Spleen (tissue), 11 donors: ENCODE measurements around the gene KTN1. TPM values are rescaled to one million over a fixed set of nuclear protein-coding genes. Genes with fewer than 3 reads are reported as not detected.

Source experiments
- DNase-seq: peaks from one replicate; pipeline ENCODE4 v3.0.0-alpha.2; 2020
- H3K27ac ChIP-seq, 8 donors: fragments of 200-600 bp; sonication (generic) in 7 of 8; 1 replicate in 4 of 8; 2 replicates in 4 of 8; pipeline versions ENCODE4 v1.5.0 to v1.8.0; 2016 to 2021; ENCODE audit warnings: inconsistent platforms in 4 of 8, mild to moderate bottlenecking in 4 of 8, moderate library complexity in 1 of 8
- H3K27me3 ChIP-seq, 7 donors: fragments of 200-600 bp; sonication (generic) in 6 of 7; replicated peaks in 1 of 7; 1 replicate in 4 of 7; 2 replicates in 3 of 7; pipeline versions ENCODE4 v1.5.0 to v1.8.0; 2016 to 2021; ENCODE audit warnings: inconsistent platforms in 3 of 7, mild to moderate bottlenecking in 1 of 7
- H3K36me3 ChIP-seq, 6 donors: fragments of 200-600 bp; sonication (generic) in 5 of 6; 1 replicate in 4 of 6; 2 replicates in 2 of 6; pipeline versions ENCODE4 v1.5.0 to v1.8.0; 2016 to 2021; ENCODE audit warnings: inconsistent platforms in 2 of 6
- H3K4me1 ChIP-seq, 6 donors: fragments of 200-600 bp; sonication (generic) in 5 of 6; 1 replicate in 3 of 6; 2 replicates in 3 of 6; pipeline versions ENCODE4 v1.5.0 to v1.8.0; 2016 to 2021; ENCODE audit warnings: inconsistent platforms in 3 of 6
- H3K4me3 ChIP-seq, 8 donors: fragments of 200-600 bp; sonication (generic) in 7 of 8; 1 replicate in 4 of 8; 2 replicates in 4 of 8; pipeline versions ENCODE4 v1.5.0 to v1.8.0; 2016 to 2021; ENCODE audit warnings: inconsistent platforms in 4 of 8, mild to moderate bottlenecking in 4 of 8, moderate library complexity in 2 of 8
- H3K9me3 ChIP-seq, 8 donors: fragments of 200-600 bp; sonication (generic) in 7 of 8; 1 replicate in 4 of 8; 2 replicates in 4 of 8; pipeline versions ENCODE4 v1.5.0 to v1.8.0; 2016 to 2021; ENCODE audit warnings: inconsistent platforms in 4 of 8
- CTCF ChIP-seq, 11 experiments: fragments of 200-600 bp in 7 of 11; fragments of 450-650 bp in 4 of 11; sonication (generic) in 4 of 11; IDR thresholded peaks in 8 of 11; conservative IDR thresholded peaks in 3 of 11; 1 replicate in 7 of 11; 2 replicates in 4 of 11; pipeline versions ENCODE4 v1.4.0 to v1.8.0; 2016 to 2021; ENCODE audit warnings: antibody characterized with exemption in 11 of 11, inconsistent platforms in 4 of 11, mild to moderate bottlenecking in 1 of 11
- POLR2A ChIP-seq, 3 donors: fragments of 450-650 bp; IDR thresholded peaks; one replicate each; pipeline ENCODE4 v1.5.1; 2017; ENCODE audit warnings: antibody characterized with exemption in 3 of 3, mild to moderate bottlenecking in 1 of 3
- POLR2AphosphoS5 ChIP-seq, 3 donors: sonication (generic); formaldehyde crosslinking; IDR thresholded peaks; one replicate each; pipeline ENCODE4 v1.5.1; 2017; ENCODE audit warnings: antibody characterized with exemption in 3 of 3
- WGBS, 5 donors: extraction: QIAGEN DNeasy Blood & Tissue Kit in 3 of 5; methylation state at CpG; one replicate each; pipeline versions ENCODE4 v1.1.5 to v1.1.7; 2013 to 2018; 5-methylcytosine and 5-hydroxymethylcytosine counted together
- intact Hi-C: fragments of 100-400 bp; cut with DNase I; formaldehyde crosslinking; loops from one replicate; pipeline ENCODE4 v1.15.0; 2023; ENCODE audit warnings: low total_unique reads
- polyA plus RNA-seq, 3 donors: library from polyadenylated mRNA; stranded (reverse); fragments of 200-250 nt; gene quantifications; one replicate each; pipeline ENCODE4 v1.2.1, GENCODE V29; 2013
- total RNA-seq, 7 donors: library from RNA; depleted of rRNA in 3 of 7; stranded (reverse); fragments of >200 nt in 3 of 7; fragmentation: NEBNext Ultra II Directional in 4 of 7; extraction: Animal tissue kit (Norgen Biotek cat#: 25700) in 4 of 7; gene quantifications; one replicate each; pipeline versions ENCODE4 v1.1.0 to v1.2.1, GENCODE V29; 2016 to 2021
- donor health status: healthy with polysubstance abuse.
- donor health status: DM: no; HTN: no; CAD: no; lungs with moderate emphysema.
- donor health status: DM: no; HTN: no; CAD: no.
- donor health status: Bipolar disorder and iron deficiency.
- donor health status: healthy.
- donor health status: DM: no; HTN: no; CAD: no.
- donor health status: DM: yes; HTN: yes; CAD: no.

Gene KTN1
- total and polyA plus RNA-seq, 10 donors = 53.1 to 139 (median 114) TPM

- intact Hi-C loops = no loop called here
- Histone ChIP-seq H3K4me3 (no peak overlapping the region), H3K27me3 (no peaks in the 10 kb centered on the region), H3K4me1 (no peaks in the 10 kb centered on the region), H3K27ac (no peak overlapping the region), H3K36me3 (peaks cover 0 to 99% (median 43%) of the 10 kb centered on the region in 6 donors), H3K9me3 (peaks cover 0 to 5% (median 2%) of the 10 kb centered on the region in 8 donors)
- TF ChIP-seq POLR2AphosphoS5 (IDR thresholded peaks at IDR 0.05) = no peak
- no peak for TF ChIP-seq CTCF (IDR thresholded peaks at IDR 0.05 in 8 of 11, conservative IDR thresholded peaks at IDR 0.05 in 3 of 11)
- no peak for TF ChIP-seq POLR2A (IDR thresholded peaks at IDR 0.05)
- no peak for DNase-seq
- 89 to 95% (median 90%) methylated on average over 2 of the region's 2 CpGs for WGBS, 5 donors
Observed at GRCh38 chr14:55625481-55625880, 45.5 kb downstream of the KTN1 start.

GRCh38 chr14:55626131-55626530 lies 46.1 kb downstream of the KTN1 start:
- WGBS, 5 donors = 87 to 94% (median 92%) methylated on average over 4 of the region's 4 CpGs
- Histone ChIP-seq H3K9me3 (no peaks in the 10 kb centered on the region), H3K4me3 (no peak overlapping the region), H3K27ac (no peak overlapping the region), H3K36me3 (peaks cover 0 to 99% (median 40%) of the 10 kb centered on the region in 6 donors), H3K27me3 (no peaks in the 10 kb centered on the region), H3K4me1 (no peaks in the 10 kb centered on the region)
- TF ChIP-seq POLR2A (IDR thresholded peaks at IDR 0.05) (no peak), POLR2AphosphoS5 (IDR thresholded peaks at IDR 0.05) (no peak), CTCF (IDR thresholded peaks at IDR 0.05 in 8 of 11, conservative IDR thresholded peaks at IDR 0.05 in 3 of 11) (no peak)
- DNase-seq = no peak
- intact Hi-C loops = no loop called here

- no peak for DNase-seq
- H3K4me1 ChIP-seq = no peaks in the 10 kb centered on the region
- no peak overlapping the region for H3K4me3 ChIP-seq
- no peaks in the 10 kb centered on the region for H3K27me3 ChIP-seq
- H3K36me3 ChIP-seq = peaks cover 0 to 99% (median 36%) of the 10 kb centered on the region in 6 donors
- no peak for TF ChIP-seq POLR2AphosphoS5 (IDR thresholded peaks at IDR 0.05)
- TF ChIP-seq POLR2A (IDR thresholded peaks at IDR 0.05) = no peak
- no peak for TF ChIP-seq CTCF (IDR thresholded peaks at IDR 0.05 in 8 of 11, conservative IDR thresholded peaks at IDR 0.05 in 3 of 11)
- no peak overlapping the region for H3K27ac ChIP-seq
- intact Hi-C loops = no loop called here
- no peaks in the 10 kb centered on the region for H3K9me3 ChIP-seq
Observed at GRCh38 chr14:55628426-55628825, 48.4 kb downstream of the KTN1 start.

- intact Hi-C loops = no loop called here
- Histone ChIP-seq H3K27ac (no peak overlapping the region), H3K9me3 (no peaks in the 10 kb centered on the region), H3K4me1 (no peaks in the 10 kb centered on the region), H3K4me3 (no peak overlapping the region), H3K27me3 (no peaks in the 10 kb centered on the region), H3K36me3 (peaks cover 0 to 100% (median 71%) of the 10 kb centered on the region in 6 donors)
- no peak for DNase-seq
- 64 to 95% (median 84%) methylated on average over 1 of the region's 1 CpG for WGBS, 5 donors
- TF ChIP-seq CTCF (IDR thresholded peaks at IDR 0.05 in 8 of 11, conservative IDR thresholded peaks at IDR 0.05 in 3 of 11) (no peak), POLR2A (IDR thresholded peaks at IDR 0.05) (no peak), POLR2AphosphoS5 (IDR thresholded peaks at IDR 0.05) (no peak)
Observed at GRCh38 chr14:55638665-55639064, 58.7 kb downstream of the KTN1 start.
